ENCODE results near the gene PSMB2.
A peak's percentile ranks its signal among the peaks of the same experiment; 100 is the strongest.

The PSMB2 gene

GRCh38 chr1:35640380-35641232 lies 720 bp downstream of the PSMB2 start:
- DNase-seq: no peak

GRCh38 chr1:35637401-35637809 lies 3.9 kb downstream of the PSMB2 start:
- peak; percentile 47 for DNase-seq

DNA sequence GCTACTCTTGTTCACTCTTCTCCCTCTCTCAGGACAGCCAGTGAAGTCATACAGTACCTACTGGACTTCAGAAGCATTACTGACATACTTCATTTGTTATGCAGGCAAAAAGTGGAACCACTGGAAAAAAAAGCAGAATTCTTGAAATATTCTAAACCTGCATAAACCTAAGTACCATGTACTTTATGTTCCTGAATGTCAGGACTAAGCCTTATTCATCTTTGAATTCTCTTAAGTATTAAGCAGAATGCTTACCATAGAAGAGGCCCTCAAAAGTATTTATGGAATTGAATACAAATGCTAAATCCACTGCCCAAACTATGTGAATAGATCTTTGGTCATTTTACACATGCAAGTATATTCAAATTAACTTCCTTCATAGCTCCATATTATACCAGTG lies 7.8 kb downstream of the PSMB2 start:
- DNase-seq: no peak

DNA sequence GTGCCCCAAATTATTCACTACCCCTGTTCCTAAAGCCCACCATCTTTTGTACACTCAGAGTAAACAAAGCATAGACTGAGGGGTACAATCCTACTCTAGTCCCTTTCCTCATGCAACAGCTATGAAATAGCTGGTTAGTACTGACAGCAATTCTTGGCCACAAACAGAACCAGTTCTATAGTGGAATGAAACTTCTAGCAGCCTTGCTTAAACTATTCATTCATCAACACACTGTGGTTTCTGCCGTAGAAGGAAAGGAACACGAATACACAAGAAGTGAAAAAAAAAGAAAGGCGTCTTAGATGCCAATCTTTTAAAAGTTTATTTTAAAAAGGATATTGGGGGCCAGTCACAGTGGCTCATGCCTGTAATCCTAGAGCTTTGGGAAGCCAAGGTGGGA lies 9.9 kb downstream of the PSMB2 start:
- no peak for DNase-seq

DNA sequence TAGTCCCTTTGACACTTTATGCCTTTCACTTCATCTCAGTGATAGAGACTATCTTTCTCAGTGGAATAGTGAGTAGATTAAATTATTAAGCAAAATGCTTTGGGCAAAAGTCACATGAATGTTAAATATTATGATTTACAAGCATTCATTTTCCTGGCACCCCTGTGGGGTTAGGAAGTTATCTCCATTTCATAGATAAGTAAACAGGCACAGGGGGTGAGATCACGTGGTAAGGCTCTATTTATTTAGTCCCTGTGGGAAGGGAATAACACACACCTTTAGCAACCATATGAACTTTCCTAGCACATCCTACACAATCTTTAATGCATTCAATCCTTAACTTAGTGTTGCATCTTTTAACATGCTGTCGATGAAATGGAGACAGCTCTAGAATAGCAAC lies 12.3 kb downstream of the PSMB2 start:
- no peak for DNase-seq

GRCh38 chr1:35623832-35624231 lies 17.5 kb downstream of the PSMB2 start:
- DNase-seq: no peak

GRCh38 chr1:35622510-35623178 lies 18.7 kb downstream of the PSMB2 start:
- DNase-seq: no peak

- no peak for DNase-seq
These were observed 21.8 kb downstream of the PSMB2 start for GRCh38 chr1:35619237-35620121.

DNA sequence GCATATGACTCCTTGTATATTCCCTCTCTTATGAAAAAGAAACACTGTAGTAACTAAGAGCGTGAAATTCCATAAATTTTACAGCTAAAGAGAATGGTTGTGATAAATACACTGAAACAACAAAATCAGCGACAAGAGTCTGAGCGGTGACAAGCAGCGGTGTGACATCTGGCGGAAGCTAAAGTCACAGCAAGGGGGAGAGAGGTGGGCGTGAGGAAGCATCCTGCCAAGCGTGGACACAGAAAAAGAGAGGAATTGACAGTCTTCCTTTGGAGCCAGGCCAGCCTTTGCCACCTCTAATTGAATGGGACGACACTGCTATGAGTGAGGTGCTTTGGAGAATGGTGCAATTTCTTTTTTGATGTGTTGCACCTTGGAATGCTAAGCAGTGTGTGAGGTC lies 25.9 kb downstream of the PSMB2 start:
- no peak for DNase-seq

DNA sequence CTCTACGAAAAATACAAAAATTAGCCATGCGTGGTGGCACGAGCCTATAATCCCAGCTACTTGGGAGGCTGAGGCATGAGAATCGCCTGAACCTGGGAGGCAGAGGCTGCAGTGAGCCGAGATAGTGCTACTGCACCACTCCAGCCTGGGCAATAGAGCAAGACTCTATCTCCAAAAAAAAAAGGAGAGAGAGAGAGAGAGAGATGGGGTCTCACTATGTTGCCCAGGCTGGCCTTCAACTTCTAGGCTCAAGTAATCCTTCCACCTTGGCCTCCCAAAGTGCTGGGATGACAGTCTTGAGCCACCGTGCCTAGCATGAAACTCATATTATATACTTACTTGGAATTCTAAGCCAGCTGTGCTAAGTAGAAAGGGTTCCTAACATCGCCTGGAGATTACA lies 29.7 kb downstream of the PSMB2 start:
- no peak for DNase-seq

DNA sequence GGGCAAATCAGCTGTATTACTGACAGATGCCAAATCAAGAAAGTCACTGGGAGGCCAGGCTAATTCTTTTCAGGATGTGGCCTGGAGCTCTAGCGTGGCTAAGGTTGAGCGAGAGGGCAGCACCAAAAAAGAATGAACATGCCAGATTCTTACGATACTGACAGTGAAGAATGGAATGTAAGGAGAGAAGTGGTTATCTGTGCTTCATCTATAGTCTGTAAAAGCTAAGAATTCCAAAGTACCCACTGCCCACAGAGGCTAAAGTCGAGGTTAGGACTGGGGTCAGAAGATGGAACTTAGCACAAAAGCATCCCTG lies 35.5 kb downstream of the PSMB2 start:
- DNase-seq: no peak

DNA sequence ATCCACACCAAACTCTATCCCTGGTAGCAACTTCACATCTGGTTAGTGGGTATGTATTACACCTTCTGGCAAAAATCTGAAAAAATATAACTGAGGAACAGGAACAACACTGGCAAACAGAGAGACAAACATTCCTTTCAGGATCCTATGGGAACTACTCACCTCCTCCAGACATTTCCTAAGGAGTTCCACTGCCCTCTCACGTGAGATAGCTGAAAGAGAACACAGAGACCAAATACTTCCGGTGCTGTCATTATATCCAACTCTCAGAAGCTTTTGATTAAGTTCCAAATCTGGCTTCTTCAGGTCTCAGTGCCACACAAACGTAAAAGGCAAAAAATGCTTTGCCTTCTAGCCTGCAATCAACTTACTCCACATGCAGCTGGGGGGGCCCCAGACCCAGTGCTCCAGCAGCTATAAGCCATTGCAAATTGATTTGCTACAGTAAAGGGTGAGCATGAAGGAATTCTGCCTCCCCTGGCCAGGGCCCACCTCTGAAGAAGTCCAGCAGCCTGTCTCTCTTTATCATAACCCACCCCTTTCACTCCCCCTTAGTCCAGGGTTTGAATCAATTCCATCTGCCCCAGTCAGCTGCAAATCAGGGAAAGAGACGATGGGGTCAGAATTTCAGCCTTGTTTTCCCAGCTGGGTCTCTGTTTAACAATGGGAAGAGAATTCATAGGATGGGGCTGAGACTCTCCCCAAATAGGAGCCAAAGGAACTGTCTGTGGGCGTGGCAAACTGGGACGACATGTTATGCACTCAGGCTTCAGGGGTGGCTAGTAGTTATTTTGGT lies 36.1 kb downstream of the PSMB2 start:
- DNase-seq: no peak

GRCh38 chr1:35603941-35604340 lies 37.4 kb downstream of the PSMB2 start:
- no peak for DNase-seq

DNA sequence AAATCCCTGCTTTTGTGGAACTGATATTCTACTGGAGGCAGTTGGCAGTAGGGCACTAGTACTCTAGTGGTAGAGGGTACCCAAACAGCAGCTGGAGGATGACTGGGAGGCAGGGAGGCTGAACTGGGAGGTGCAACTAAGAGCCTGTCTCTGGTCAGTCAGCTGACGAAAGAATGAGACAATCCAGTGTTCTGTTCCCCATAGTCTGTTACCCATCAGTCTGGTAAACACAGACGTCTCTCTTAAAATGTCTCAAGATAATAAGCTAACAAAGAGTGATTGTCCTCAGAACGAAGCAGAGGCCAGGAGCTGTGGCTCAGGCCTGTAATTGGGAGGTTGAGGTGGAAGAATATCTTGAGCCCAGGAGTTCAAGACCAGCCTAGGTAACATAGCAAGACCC lies 37.9 kb downstream of the PSMB2 start:
- DNase-seq: no peak

GRCh38 chr1:35600593-35600992 lies 40.7 kb downstream of the PSMB2 start:
- no peak for DNase-seq

GRCh38 chr1:35599411-35599810 lies 41.9 kb downstream of the PSMB2 start:
- DNase-seq: no peak

- DNase-seq: no peak
These were observed 42.4 kb downstream of the PSMB2 start for GRCh38 chr1:35598895-35599294.

- DNase-seq: no peak
These were observed 43.5 kb downstream of the PSMB2 start for GRCh38 chr1:35597870-35598269.

DNA sequence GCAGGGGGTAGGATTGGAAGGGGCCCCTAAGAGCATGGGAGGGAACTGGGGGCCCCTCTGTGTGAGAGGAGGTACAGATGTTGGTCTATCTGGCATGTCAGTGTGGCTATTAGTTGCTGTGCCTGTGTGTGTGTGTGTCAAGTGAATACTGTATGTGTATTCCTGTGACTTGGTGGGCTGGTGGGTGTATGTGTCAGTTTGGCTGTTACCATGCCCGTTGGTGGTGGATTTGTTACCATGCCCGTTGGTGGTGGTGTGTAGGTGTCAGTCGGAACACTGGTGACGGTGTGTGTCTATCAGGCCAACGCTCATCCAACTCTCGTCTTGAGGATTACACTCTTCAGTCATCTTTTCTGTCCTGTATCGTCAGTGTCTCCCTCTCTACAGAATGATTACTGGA lies 45.6 kb downstream of the PSMB2 start:
- DNase-seq: no peak

DNA sequence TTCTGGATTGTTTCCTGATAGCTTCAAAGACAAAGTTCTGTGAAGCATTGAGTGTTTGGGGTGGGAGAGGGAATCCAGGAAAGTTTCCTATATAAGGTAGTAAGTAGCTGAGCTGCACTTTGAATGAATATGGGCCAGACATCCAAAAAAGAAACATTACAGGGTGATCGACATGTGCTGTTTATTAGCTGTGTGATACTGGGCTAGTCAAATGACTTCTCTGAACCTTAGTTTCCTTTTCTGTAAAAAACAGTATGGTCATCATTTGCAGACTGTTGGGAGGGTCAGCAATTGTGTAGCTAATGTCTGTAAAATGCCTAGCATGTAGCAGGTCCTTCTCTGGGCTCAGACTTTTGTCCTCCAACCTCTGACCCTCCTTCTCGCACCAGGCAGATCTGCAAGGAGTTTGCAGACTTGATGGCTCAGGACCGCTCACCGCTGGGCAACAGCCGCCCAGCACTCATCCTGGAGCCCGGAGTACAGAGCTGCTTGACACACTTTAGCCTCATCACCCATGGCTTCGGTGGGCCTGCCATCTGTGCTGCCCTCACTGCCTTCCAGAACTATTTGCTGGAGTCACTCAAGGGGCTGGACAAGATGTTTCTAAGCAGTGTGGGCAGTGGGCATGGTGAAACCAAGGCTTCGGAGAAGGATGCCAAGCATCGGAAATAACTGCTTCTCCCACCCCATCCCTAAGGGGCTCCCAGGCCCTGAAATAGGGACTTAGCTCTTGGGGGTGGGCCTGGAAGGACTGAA lies 47.1 kb downstream of the PSMB2 start:
- no peak for DNase-seq

DNA sequence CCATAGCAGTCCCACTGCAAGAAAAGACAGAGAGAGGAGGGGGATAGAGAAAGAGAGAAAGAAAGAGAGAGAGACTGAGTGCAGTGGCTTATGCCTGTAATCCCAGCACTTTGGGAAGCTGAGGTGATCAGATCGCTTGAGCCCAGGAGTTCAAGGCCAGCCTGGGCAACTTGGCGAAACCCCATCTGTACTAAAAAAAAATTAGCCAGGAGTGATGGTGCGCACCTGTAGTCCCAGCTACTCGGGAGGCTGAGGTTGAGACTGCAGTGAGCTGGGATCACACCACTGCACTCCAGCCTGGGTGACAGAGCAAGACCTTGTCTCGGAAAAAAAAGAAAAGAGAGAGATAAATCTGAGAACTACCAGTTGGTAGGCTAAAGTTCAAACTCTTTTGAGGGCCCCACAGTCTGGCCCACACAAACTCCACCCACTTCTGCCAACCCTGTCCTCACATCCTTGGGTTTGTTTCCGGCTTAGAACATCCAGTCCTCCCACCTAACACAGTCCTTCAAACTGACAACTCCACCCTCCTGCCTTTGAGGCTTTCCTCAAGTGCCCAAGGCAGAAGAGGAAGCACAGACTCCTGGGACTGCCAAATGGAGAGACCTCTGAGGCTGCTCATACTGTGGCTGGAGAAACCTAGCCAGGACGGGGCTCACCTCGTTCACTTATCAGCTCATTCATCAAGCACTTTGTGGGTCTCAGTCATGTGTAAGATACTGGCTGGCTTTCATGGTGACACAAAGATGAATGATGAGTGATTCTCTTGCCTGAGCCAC lies 48.1 kb downstream of the PSMB2 start:
- DNase-seq: no peak
